ENCODE measurements around the gene KCNQ1.

DNA sequence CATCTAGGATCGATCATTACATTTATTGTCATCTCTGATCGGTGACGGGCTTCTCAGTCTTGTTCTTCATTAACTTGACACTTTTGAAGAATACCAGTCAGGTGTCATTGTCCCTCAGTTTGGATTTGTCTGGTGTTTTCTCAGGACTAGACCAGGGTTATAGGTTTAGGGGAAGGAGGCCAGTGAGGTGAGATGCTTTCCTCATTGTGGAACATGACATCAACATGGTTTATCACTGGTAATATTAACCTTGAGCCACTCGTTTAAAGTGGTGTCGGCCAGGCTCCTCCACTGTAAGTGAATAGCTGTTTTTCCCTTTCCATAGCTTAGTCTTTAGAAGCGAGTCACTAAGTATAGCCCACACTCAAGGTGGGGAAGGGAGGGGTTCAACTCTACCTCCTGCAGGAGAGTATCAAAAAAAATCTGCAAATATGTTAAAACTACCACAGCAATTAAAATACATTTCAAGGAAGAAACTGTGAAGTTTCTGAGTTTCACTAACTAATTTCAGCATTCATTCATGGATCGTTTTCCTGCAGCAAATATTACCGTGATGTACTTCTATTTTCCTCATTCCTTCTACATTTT lies 213.0 kb downstream of the KCNQ1 start:
- TF ChIP-seq SETDB1 (IDR thresholded peaks at IDR 0.05; ENCODE audit: low read length): no peak
- TF ChIP-seq, protein P1, sequence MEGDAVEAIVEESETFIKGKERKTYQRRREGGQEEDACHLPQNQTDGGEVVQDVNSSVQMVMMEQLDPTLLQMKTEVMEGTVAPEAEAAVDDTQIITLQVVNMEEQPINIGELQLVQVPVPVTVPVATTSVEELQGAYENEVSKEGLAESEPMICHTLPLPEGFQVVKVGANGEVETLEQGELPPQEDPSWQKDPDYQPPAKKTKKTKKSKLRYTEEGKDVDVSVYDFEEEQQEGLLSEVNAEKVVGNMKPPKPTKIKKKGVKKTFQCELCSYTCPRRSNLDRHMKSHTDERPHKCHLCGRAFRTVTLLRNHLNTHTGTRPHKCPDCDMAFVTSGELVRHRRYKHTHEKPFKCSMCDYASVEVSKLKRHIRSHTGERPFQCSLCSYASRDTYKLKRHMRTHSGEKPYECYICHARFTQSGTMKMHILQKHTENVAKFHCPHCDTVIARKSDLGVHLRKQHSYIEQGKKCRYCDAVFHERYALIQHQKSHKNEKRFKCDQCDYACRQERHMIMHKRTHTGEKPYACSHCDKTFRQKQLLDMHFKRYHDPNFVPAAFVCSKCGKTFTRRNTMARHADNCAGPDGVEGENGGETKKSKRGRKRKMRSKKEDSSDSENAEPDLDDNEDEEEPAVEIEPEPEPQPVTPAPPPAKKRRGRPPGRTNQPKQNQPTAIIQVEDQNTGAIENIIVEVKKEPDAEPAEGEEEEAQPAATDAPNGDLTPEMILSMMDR (IDR thresholded peaks at IDR 0.05 in 2 of 3, conservative IDR thresholded peaks at IDR 0.05 in 1 of 3; ENCODE audit: insufficient read depth in 2 of 3, low read depth in 1 of 3, low read length in 3 of 3): no peak
- TF ChIP-seq EZH2 (IDR thresholded peaks at IDR 0.05; ENCODE audit: borderline replicate concordance, low read depth, low read length): no peak
- TF ChIP-seq, protein P2, sequence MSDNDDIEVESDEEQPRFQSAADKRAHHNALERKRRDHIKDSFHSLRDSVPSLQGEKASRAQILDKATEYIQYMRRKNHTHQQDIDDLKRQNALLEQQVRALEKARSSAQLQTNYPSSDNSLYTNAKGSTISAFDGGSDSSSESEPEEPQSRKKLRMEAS (CRISPR knock-in tag; IDR thresholded peaks at IDR 0.05): no peak
- TF ChIP-seq ZNF589 (CRISPR knock-in tag; IDR thresholded peaks at IDR 0.05; ENCODE audit: low read depth): no peak
- TF ChIP-seq HMG20A (CRISPR knock-in tag; conservative IDR thresholded peaks at IDR 0.05): no peak
- TF ChIP-seq NRF1 (conservative IDR thresholded peaks at IDR 0.05 in 1 of 2, IDR thresholded peaks at IDR 0.05 in 1 of 2): no peak
- no peak for TF ChIP-seq NR3C1 (CRISPR knock-in tag; IDR thresholded peaks at IDR 0.05)
- TF ChIP-seq MAZ (CRISPR knock-in tag; conservative IDR thresholded peaks at IDR 0.05 in 1 of 2, IDR thresholded peaks at IDR 0.05 in 1 of 2): no peak
- TF ChIP-seq DDX20 (tag; IDR thresholded peaks at IDR 0.05; ENCODE audit: low read depth): no peak
- no peak for TF ChIP-seq ZC3H4 (CRISPR knock-in tag; IDR thresholded peaks at IDR 0.05; ENCODE audit: borderline replicate concordance)
